ENCODE data around the gene FSHR.

DNA sequence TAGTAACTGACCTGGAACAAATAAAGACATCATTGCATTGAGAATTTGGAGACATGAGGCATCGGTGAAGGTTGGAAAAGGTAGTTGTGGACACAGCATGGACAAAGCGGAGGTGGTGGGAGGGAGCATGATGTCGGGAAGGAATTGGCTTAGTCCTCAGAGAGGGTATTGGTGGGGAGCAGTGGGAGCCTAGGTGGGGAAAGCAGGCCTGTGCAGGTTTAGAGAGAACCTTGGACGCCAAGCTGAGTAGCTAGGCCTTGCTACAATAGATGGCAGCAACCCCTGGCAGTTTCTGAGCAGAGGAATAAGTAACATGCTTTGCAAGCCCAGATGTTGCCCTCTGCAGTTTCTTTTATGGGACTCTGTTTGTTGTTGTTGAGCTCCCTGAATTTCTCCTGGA is 221.6 kb downstream of the FSHR start:
- TF ChIP-seq CSDC2 (CRISPR knock-in tag; IDR thresholded peaks at IDR 0.05) = no peak
- TF ChIP-seq, protein P1, sequence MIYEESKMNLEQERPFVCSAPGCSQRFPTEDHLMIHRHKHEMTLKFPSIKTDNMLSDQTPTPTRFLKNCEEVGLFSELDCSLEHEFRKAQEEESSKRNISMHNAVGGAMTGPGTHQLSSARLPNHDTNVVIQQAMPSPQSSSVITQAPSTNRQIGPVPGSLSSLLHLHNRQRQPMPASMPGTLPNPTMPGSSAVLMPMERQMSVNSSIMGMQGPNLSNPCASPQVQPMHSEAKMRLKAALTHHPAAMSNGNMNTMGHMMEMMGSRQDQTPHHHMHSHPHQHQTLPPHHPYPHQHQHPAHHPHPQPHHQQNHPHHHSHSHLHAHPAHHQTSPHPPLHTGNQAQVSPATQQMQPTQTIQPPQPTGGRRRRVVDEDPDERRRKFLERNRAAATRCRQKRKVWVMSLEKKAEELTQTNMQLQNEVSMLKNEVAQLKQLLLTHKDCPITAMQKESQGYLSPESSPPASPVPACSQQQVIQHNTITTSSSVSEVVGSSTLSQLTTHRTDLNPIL (CRISPR knock-in tag; IDR thresholded peaks at IDR 0.05; ENCODE audit: low read depth) = no peak

Data from SK-N-SH treated with all-trans-retinoic acid at 6 μM for 48 hours (cell line).